Left lung (tissue), 10 donors: Measurements from ENCODE around the gene C14orf93. TPM values are rescaled to one million over a fixed set of nuclear protein-coding genes. Genes with fewer than 3 reads are reported as not detected.
"Not testable (repeated sequence)": the region's sequence is repeated elsewhere in the genome, so short reads cannot be mapped to it uniquely, and the experiment has no call there.

Source experiments
- ATAC-seq: fragments of 200-7000 bp; cut with Tn5 transposase; one replicate; pipeline ENCODE4 v1.9.1; 2020; ENCODE audit warnings: moderate library complexity
- DNase-seq, 4 donors: peaks; one replicate each; pipeline ENCODE4 v3.0.0-alpha.2; 2013 to 2020
- H3K27ac ChIP-seq, 2 donors: fragments of 200-600 bp; sonication (generic) in 1 of 2; one replicate each; pipeline versions ENCODE4 v1.5.0 to v1.8.0; 2020 to 2021
- H3K27me3 ChIP-seq, 2 donors: fragments of 200-600 bp; sonication (generic) in 1 of 2; one replicate each; pipeline versions ENCODE4 v1.5.0 to v1.8.0; 2020 to 2021
- H3K36me3 ChIP-seq, 2 donors: fragments of 200-600 bp; sonication (generic) in 1 of 2; one replicate each; pipeline versions ENCODE4 v1.5.0 to v1.8.0; 2020 to 2021
- H3K4me1 ChIP-seq, 2 donors: fragments of 200-600 bp; one replicate each; pipeline ENCODE4 v1.8.0; 2021
- H3K4me3 ChIP-seq, 2 donors: fragments of 200-600 bp; sonication (generic) in 1 of 2; one replicate each; pipeline versions ENCODE4 v1.5.0 to v1.8.0; 2020 to 2021; ENCODE audit warnings: mild to moderate bottlenecking in 1 of 2
- H3K9me3 ChIP-seq, 2 donors: fragments of 200-600 bp; sonication (generic) in 1 of 2; one replicate each; pipeline versions ENCODE4 v1.5.0 to v1.8.0; 2020 to 2021
- intact Hi-C, 2 donors: fragments of 100-400 bp; cut with DNase I; formaldehyde crosslinking; loops; one replicate each; pipeline versions ENCODE4 v1.11.2 to v1.14.2; 2022
- polyA plus RNA-seq, 6 donors: library from polyadenylated mRNA; unstranded; fragments of 120-200 nt; gene quantifications; one replicate each; pipeline ENCODE4 v1.2.1, GENCODE V29; 2013; ENCODE audit not compliant: insufficient read length in 6 of 6
- total RNA-seq, 2 donors: library from RNA; stranded (reverse); fragmentation: NEBNext Ultra II Directional; extraction: Animal tissue kit (Norgen Biotek cat#: 25700); gene quantifications; one replicate each; pipeline ENCODE4 v1.2.1, GENCODE V29; 2021
- TF ChIP-seq, protein P1 (sequence below), 2 donors: fragments of 200-600 bp; sonication (generic) in 1 of 2; IDR thresholded peaks; one replicate each; pipeline versions ENCODE4 v1.5.0 to v1.8.0; 2021; ENCODE audit warnings: antibody characterized with exemption in 2 of 2
- donor health status: DM: no; HTN: yes; CAD: no.
- donor health status: DM: no; HTN: no; CAD: no.

Gene C14orf93
- total and polyA plus RNA-seq, 8 donors: 8.3 to 24.0 (median 21.3) TPM

DNA sequence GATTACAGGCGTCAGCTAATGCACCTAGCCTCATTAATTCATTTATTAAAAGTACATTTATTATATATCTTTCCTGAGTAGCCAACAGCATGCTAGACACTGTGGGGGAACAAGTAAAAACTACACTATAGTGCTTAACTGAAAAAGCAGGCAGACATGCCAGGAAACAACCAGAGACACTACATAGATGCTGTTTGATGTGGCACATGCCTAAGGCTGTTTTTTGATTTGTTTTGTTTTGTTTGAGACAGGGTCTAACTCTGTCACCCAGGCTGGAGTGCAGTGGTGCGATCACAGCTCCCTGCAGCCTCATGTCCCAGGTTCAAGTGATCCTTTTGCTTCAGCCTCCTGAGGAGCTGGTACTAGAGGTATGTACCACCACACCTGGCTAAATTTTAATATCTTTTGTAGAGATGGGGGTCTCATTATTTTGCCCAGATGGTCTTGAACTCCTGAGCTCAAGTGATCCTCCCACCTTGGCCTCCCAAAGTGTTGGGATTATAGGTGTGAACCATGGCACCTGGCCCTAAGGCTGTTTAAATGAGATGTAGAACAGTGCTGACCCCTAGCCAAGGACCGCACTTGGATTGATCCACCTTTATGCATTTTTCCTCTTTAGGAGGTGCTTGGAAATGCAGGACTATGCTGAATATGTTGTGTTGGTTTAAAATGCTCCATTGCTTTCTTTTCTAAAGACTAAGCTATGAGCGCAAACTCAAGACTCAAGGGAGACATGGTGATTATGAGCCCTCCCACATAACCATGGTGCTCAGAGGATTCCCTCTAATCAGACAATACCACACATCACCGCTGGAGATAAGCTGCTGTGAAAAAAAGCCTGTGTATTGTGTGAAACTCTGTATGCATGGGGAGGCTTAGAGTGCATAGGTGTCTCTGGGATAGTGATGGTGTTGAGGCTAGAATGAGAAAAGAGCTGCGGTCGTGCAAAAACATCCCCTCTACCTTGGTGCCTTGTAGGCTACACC is 10.5 kb upstream of the C14orf93 start:
- Histone ChIP-seq H3K27me3 (no peaks in the 10 kb centered on the region), H3K36me3 (peaks cover 0 to 13% of the 10 kb centered on the region in 2 donors), H3K4me1 (peaks cover 0 to 5% of the 10 kb centered on the region in 2 donors), H3K9me3 (no peaks in the 10 kb centered on the region), H3K4me3 (no peak overlapping the region), H3K27ac (no peak overlapping the region)
- TF ChIP-seq, protein P1, sequence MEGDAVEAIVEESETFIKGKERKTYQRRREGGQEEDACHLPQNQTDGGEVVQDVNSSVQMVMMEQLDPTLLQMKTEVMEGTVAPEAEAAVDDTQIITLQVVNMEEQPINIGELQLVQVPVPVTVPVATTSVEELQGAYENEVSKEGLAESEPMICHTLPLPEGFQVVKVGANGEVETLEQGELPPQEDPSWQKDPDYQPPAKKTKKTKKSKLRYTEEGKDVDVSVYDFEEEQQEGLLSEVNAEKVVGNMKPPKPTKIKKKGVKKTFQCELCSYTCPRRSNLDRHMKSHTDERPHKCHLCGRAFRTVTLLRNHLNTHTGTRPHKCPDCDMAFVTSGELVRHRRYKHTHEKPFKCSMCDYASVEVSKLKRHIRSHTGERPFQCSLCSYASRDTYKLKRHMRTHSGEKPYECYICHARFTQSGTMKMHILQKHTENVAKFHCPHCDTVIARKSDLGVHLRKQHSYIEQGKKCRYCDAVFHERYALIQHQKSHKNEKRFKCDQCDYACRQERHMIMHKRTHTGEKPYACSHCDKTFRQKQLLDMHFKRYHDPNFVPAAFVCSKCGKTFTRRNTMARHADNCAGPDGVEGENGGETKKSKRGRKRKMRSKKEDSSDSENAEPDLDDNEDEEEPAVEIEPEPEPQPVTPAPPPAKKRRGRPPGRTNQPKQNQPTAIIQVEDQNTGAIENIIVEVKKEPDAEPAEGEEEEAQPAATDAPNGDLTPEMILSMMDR (IDR thresholded peaks at IDR 0.05): no peak
- ATAC-seq (no peak), DNase-seq (no peak)
- intact Hi-C loops: no loop called here

DNA sequence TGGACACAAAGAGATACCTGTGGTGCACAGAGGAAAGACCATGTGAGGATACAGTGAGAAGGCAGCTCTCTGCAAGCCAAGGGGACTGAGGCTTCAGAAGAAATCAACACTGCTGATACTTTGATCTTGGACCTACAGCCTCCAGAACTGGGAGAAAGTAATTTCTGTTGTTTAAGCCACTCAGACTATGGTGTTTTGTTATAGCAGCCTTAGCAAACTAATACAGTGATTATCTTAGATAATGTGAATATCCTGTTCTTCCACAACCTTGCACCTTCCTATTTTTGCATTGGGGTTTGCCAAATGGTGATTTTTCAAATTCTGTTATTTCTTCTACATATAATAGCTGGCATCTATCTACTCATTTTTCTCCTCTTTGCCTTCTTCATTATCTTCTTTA is 8.2 kb upstream of the C14orf93 start:
- Histone ChIP-seq H3K4me1 (no peaks in the 10 kb centered on the region), H3K27me3 (no peaks in the 10 kb centered on the region), H3K27ac (no peak overlapping the region), H3K9me3 (no peaks in the 10 kb centered on the region), H3K4me3 (no peak overlapping the region), H3K36me3 (no peaks in the 10 kb centered on the region)
- no peak for ATAC-seq
- intact Hi-C loops: no loop called here
- TF ChIP-seq, protein P1 (IDR thresholded peaks at IDR 0.05): no peak
- no peak for DNase-seq

DNA sequence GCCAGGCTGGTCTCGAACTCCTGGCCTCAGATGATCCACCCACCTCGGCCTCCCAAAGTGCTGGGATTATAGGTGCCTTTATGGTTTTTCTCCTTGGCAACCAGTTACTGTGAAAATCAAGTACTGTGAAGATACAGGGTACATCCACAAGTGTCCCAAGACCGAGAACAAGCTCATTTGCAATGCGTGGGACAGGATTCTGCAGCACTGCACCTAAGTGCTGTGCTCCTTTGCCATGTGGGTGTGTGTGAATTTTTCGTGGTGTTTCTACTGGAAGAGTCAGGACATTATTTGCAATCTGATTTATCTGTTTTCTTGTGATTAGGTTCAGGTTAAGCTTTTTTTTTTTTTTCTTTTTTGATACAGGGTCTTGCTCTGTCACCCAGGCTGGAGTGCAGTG is 7.1 kb upstream of the C14orf93 start:
- intact Hi-C loops: no loop called here
- H3K27ac ChIP-seq: no peak overlapping the region
- TF ChIP-seq, protein P1 (IDR thresholded peaks at IDR 0.05): no peak
- H3K36me3 ChIP-seq: no peaks in the 10 kb centered on the region
- H3K9me3 ChIP-seq: no peaks in the 10 kb centered on the region
- no peak overlapping the region for H3K4me3 ChIP-seq
- no peak for ATAC-seq
- no peak for DNase-seq
- H3K27me3 ChIP-seq: no peaks in the 10 kb centered on the region
- H3K4me1 ChIP-seq: no peaks in the 10 kb centered on the region

DNA sequence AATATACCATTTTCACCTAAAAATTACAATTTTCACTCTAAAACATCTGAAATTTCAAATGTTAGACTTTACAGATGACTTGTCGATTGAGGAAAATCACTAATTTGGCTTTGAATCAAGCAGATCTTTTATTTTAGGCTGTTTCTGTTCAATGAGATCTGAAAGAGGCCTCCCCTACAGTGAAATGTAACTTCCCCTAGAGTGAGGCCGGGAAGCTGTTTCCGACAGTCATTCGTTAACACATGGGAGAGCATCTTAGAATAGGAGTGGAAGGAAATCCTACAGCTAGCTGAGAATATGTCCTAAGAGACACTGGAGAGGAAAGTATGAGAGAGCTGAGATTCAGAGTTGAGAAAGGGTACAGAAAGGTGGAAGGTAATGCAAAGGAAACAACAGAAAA is 5.7 kb upstream of the C14orf93 start:
- intact Hi-C loops: no loop called here

DNA sequence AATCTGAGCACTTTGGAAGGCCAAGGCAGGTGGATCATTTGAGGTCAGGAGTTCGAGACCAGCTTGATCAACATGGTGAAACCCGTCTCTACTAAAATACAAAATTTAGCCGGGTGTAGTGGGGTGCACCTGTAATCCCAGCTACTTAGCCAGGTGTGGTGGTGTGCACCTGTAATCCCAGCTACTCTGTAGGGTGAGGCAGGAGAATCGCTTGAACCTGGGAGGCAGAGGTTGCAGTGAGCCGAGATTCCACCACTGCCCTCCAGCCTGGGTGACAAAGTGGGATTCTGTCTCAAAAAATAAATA is 3.8 kb upstream of the C14orf93 start:
- H3K36me3 ChIP-seq, H3K27me3 ChIP-seq, H3K4me3 ChIP-seq, H3K27ac ChIP-seq, ATAC-seq, H3K9me3 ChIP-seq, DNase-seq, H3K4me1 ChIP-seq, intact Hi-C loops: not testable (repeated sequence)

More for the DNA sequence above, 5.7 kb upstream of the C14orf93 start:
- no peak for ATAC-seq
- Histone ChIP-seq H3K27me3 (no peaks in the 10 kb centered on the region), H3K9me3 (no peaks in the 10 kb centered on the region), H3K27ac (no peak overlapping the region), H3K4me1 (no peaks in the 10 kb centered on the region), H3K4me3 (no peak overlapping the region), H3K36me3 (no peaks in the 10 kb centered on the region)
- DNase-seq: no peak
- TF ChIP-seq, protein P1 (IDR thresholded peaks at IDR 0.05): no peak
